SU-DHL-6 (cell line): ENCODE results near the gene PPIP5K1.

ENCODE experiments used
- H2AFZ ChIP-seq: fragments of 200-600 bp; sonication (generic); 2 replicates; pipeline ENCODE4 v1.6.1; 2014; ENCODE audit warnings: low read depth, mild to moderate bottlenecking, moderate library complexity, mixed read lengths, antibody characterized with exemption, low read length; ENCODE audit not compliant: severe bottlenecking
- H3F3A ChIP-seq: fragments of 200-600 bp; shearing (Covaris generic); 2 replicates; pipeline ENCODE4 v1.6.0; 2016; ENCODE audit warnings: antibody characterized with exemption, mild to moderate bottlenecking; ENCODE audit not compliant: insufficient read depth
- H3K27ac ChIP-seq: fragments of 200-600 bp; sonication (generic); 2 replicates; pipeline ENCODE4 v1.5.1; 2016; ENCODE audit warnings: low read depth, mild to moderate bottlenecking, low read length, moderate library complexity, mixed read lengths
- H3K27me3 ChIP-seq: fragments of 200-600 bp; sonication (generic), shearing (Covaris generic); 2 replicates; pipeline ENCODE4 v1.6.0; 2014; ENCODE audit warnings: mild to moderate bottlenecking, low read length
- H3K36me3 ChIP-seq: fragments of 200-600 bp; sonication (generic); 2 replicates; pipeline ENCODE4 v1.6.1; 2014; ENCODE audit warnings: mild to moderate bottlenecking, low read length, mixed read lengths
- H3K4me2 ChIP-seq: fragments of 300-600, 200-600 bp; shearing (Covaris generic), sonication (generic); 2 replicates; pipeline ENCODE4 v1.6.0; 2014; ENCODE audit warnings: low read length, low read depth, mild to moderate bottlenecking; ENCODE audit not compliant: poor library complexity, severe bottlenecking
- H3K4me3 ChIP-seq: fragments of 200-600 bp; sonication (generic); 2 replicates; pipeline ENCODE4 v1.5.1; 2014; ENCODE audit warnings: antibody characterized with exemption, low read length, mild to moderate bottlenecking, mixed read lengths; ENCODE audit not compliant: insufficient read depth, poor library complexity, severe bottlenecking
- H3K79me2 ChIP-seq: fragments of 200-600 bp; sonication (generic); 2 replicates; pipeline ENCODE4 v1.6.1; 2014; ENCODE audit warnings: mild to moderate bottlenecking, low read length, moderate library complexity; ENCODE audit not compliant: insufficient read depth
- H3K9ac ChIP-seq: fragments of 200-600 bp; sonication (generic); 2 replicates; pipeline ENCODE4 v1.7.0; 2014; ENCODE audit warnings: mild to moderate bottlenecking, low read length
- H3K9me2 ChIP-seq: fragments of 200-600 bp; sonication (generic); replicated peaks from 2 replicates; pipeline ENCODE4 v1.6.1; 2014; ENCODE audit warnings: low read length; ENCODE audit not compliant: insufficient read depth
- H3K9me3 ChIP-seq: fragments of 200-600 bp; sonication (generic); 2 replicates; pipeline ENCODE4 v1.6.1; 2014; ENCODE audit warnings: low read length, mixed read lengths; ENCODE audit not compliant: insufficient read depth
- H4K20me1 ChIP-seq: fragments of 200-600 bp; sonication (generic); 2 replicates; pipeline ENCODE4 v1.6.1; 2014; ENCODE audit warnings: low read depth, mild to moderate bottlenecking, antibody characterized with exemption, low read length, moderate library complexity, mixed read lengths
- EZH2phosphoT487 ChIP-seq: fragments of 200-600 bp; sonication (generic), shearing (Covaris generic); conservative IDR thresholded peaks from 2 replicates; pipeline ENCODE4 v1.6.1; 2018; ENCODE audit warnings: mild to moderate bottlenecking, antibody characterized with exemption, low read length, moderate library complexity, mixed read lengths
- TF ChIP-seq, protein P1 (sequence below): fragments of 200-600 bp; sonication (generic); IDR thresholded peaks from one replicate; pipeline ENCODE4 v1.5.1; 2017; ENCODE audit warnings: antibody characterized with exemption, mild to moderate bottlenecking, low read length, moderate library complexity; ENCODE audit not compliant: insufficient read depth, poor library complexity, severe bottlenecking

Gene PPIP5K1

DNA sequence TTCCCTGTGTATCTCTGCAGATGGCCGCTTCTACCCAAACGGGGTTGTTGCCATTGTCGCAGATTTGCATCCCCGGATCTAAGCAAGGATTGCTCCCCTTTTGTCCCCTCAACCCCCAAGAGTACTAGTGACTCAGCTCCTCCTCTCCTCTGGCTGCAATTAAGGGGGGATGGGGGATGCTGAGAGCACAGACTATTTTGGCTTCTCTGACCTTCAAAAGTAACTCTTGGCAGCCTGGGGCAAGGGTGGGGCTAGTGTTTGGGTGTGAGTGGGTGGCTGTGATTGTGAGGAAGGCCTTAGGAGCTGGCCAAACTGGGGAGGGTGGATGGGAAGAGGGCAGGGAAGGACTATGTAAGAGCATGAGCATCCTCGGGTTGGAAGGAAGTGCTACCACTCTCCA lies 73.8 kb downstream of the PPIP5K1 start:
- Histone ChIP-seq H3K27me3 (no peaks in the 10 kb centered on the region), H3K36me3 (no peaks in the 10 kb centered on the region), H4K20me1 (no peaks in the 10 kb centered on the region), H3K27ac (no peak overlapping the region), H3F3A (no peaks in the 10 kb centered on the region), H2AFZ (no peak overlapping the region), H3K9ac (no peak overlapping the region), H3K4me3 (no peak overlapping the region), H3K79me2 (no peaks in the 10 kb centered on the region), H3K9me3 (no peaks in the 10 kb centered on the region), H3K4me2 (no peak overlapping the region), H3K9me2 (no peaks in the 10 kb centered on the region)
- TF ChIP-seq, protein P1, sequence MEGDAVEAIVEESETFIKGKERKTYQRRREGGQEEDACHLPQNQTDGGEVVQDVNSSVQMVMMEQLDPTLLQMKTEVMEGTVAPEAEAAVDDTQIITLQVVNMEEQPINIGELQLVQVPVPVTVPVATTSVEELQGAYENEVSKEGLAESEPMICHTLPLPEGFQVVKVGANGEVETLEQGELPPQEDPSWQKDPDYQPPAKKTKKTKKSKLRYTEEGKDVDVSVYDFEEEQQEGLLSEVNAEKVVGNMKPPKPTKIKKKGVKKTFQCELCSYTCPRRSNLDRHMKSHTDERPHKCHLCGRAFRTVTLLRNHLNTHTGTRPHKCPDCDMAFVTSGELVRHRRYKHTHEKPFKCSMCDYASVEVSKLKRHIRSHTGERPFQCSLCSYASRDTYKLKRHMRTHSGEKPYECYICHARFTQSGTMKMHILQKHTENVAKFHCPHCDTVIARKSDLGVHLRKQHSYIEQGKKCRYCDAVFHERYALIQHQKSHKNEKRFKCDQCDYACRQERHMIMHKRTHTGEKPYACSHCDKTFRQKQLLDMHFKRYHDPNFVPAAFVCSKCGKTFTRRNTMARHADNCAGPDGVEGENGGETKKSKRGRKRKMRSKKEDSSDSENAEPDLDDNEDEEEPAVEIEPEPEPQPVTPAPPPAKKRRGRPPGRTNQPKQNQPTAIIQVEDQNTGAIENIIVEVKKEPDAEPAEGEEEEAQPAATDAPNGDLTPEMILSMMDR: no peak
- no peak for TF ChIP-seq EZH2phosphoT487

DNA sequence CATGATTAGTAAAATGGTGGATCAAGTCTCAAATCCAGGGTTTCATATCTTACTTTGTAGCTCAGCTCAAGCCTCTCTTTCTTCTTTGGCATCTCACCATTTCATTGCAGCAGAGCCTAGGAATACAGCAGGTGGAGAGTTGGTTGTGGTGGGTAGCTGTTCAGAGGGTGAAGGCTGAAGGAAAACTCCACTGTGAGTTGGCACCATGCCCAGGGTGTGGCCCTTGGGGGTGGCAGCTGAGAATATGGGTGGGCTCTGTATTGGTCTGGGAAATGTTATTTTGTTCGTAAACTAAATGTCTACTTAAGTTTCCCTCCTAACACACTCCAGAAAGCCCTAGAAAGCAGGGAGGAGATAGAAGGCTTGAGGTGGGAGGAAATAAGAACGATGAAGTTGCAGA lies 74.3 kb downstream of the PPIP5K1 start:
- Histone ChIP-seq H2AFZ (no peak overlapping the region), H3K9me3 (no peaks in the 10 kb centered on the region), H4K20me1 (no peaks in the 10 kb centered on the region), H3K27me3 (no peaks in the 10 kb centered on the region), H3K36me3 (no peaks in the 10 kb centered on the region), H3K4me3 (no peak overlapping the region), H3K4me2 (no peak overlapping the region), H3K27ac (no peak overlapping the region), H3K9ac (no peak overlapping the region), H3K9me2 (no peaks in the 10 kb centered on the region), H3F3A (no peaks in the 10 kb centered on the region), H3K79me2 (no peaks in the 10 kb centered on the region)
- TF ChIP-seq, protein P1: no peak
- TF ChIP-seq EZH2phosphoT487: no peak

DNA sequence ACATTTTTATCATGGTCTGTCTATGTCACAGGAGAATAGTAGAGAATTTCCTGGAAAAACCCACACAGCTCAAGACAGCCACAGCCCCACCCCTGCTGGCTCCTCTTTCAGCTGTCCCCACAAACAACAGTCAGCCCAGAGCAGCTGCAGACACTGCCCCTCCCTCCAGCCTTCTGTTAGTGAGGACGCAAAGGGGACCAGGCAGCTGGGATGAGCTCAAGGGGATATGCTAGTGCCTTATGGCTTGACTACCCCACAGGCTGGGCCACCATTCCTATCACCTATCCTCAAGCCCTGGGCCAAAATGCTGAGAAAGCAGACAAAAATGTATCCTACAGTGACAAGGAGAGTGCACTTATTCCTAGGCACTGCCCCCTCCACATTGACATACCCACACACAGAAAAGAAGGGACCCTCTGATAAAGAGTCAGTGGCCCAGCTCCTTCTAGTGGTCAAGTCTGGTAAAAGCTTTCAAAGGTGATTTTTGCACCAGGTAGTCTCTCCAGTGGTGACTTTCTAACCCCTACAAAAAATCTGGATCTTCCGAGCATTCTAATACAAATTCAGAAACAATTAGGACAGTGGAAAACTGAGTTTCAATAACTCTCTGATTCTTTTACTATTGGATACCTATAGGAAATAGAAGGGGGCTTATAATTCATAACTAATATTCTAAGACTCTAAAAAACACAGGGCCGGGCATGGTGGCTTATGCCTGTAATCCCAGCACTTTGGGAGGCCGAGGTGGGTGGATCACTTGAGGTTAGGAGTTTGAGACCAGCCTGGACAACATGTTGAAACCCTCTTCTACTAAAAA lies 75.6 kb downstream of the PPIP5K1 start:
- Histone ChIP-seq H3K4me2 (no peak overlapping the region), H3K27me3 (no peaks in the 10 kb centered on the region), H3K4me3 (no peak overlapping the region), H2AFZ (no peak overlapping the region), H3K9me2 (no peaks in the 10 kb centered on the region), H3F3A (no peaks in the 10 kb centered on the region), H3K79me2 (no peaks in the 10 kb centered on the region), H3K9me3 (no peaks in the 10 kb centered on the region), H3K36me3 (no peaks in the 10 kb centered on the region), H3K9ac (no peak overlapping the region), H4K20me1 (no peaks in the 10 kb centered on the region), H3K27ac (no peak overlapping the region)
- TF ChIP-seq, protein P1: peak; percentile 67
- no peak for TF ChIP-seq EZH2phosphoT487
